Lung (tissue), 12 donors: ENCODE measurements around the gene MERTK. TPM values are rescaled to one million over a fixed set of nuclear protein-coding genes. Genes with fewer than 3 reads are reported as not detected.

Experiments
- ATAC-seq: fragments of 200-7000 bp; cut with Tn5 transposase; one replicate; pipeline ENCODE4 v1.9.1; 2020; ENCODE audit warnings: moderate number of reproducible peaks; ENCODE audit not compliant: insufficient read depth, low FRiP score
- DNase-seq, 3 donors: peaks; one replicate each; pipeline ENCODE4 v3.0.0-alpha.2; 2013 to 2017
- H3K27ac ChIP-seq, 2 donors: one replicate each; pipeline ENCODE4 v1.5.1; 2013; ENCODE audit warnings: mild to moderate bottlenecking in 2 of 2, moderate library complexity in 2 of 2, control low read depth in 1 of 2, inconsistent platforms in 1 of 2, low read depth in 1 of 2, low read length in 1 of 2
- H3K27me3 ChIP-seq, 3 donors: one replicate each; pipeline ENCODE4 v1.5.1; 2013; ENCODE audit warnings: low read length in 2 of 3; ENCODE audit not compliant: control insufficient read depth in 3 of 3, insufficient read depth in 3 of 3
- H3K36me3 ChIP-seq, 4 donors: one replicate each; pipeline ENCODE4 v1.5.1; 2013; ENCODE audit warnings: low read length in 4 of 4, mild to moderate bottlenecking in 1 of 4, moderate library complexity in 1 of 4; ENCODE audit not compliant: control insufficient read depth in 4 of 4, insufficient read depth in 4 of 4
- H3K4me1 ChIP-seq, 5 donors: one replicate each; pipeline ENCODE4 v1.5.1; 2013; ENCODE audit warnings: low read length in 5 of 5, mild to moderate bottlenecking in 2 of 5, moderate library complexity in 1 of 5; ENCODE audit not compliant: control insufficient read depth in 5 of 5, insufficient read depth in 5 of 5
- H3K4me3 ChIP-seq: one replicate; pipeline ENCODE4 v1.5.1; 2013; ENCODE audit warnings: mild to moderate bottlenecking, control low read depth, moderate library complexity
- H3K9ac ChIP-seq, 2 donors: one replicate each; pipeline ENCODE4 v1.5.1; 2013; ENCODE audit warnings: low read length in 2 of 2, control low read depth in 1 of 2; ENCODE audit not compliant: insufficient read depth in 1 of 2
- H3K9me3 ChIP-seq, 4 donors: one replicate each; pipeline ENCODE4 v1.5.1; 2013; ENCODE audit warnings: low read length in 3 of 4, mild to moderate bottlenecking in 1 of 4, moderate library complexity in 1 of 4; ENCODE audit not compliant: control insufficient read depth in 4 of 4, insufficient read depth in 3 of 4
- CTCF ChIP-seq: IDR thresholded peaks from 2 replicates; pipeline ENCODE4 v1.5.1; 2012; ENCODE audit warnings: mild to moderate bottlenecking; ENCODE audit errors: control extremely low read depth, extremely low read depth
- WGBS, 2 donors: extraction: QIAGEN DNeasy Blood & Tissue Kit; methylation state at CpG; one replicate each; pipeline ENCODE4 v1.1.7; 2013; 5-methylcytosine and 5-hydroxymethylcytosine counted together
- polyA plus RNA-seq, 2 donors: library from polyadenylated mRNA; stranded (reverse); fragments of 200-250 nt; gene quantifications; one replicate each; pipeline ENCODE4 v1.2.1, GENCODE V29; 2013
- total RNA-seq, 2 donors: library from RNA; depleted of rRNA in 1 of 2; stranded (reverse); fragments of >200 nt in 1 of 2; gene quantifications; one replicate each; pipeline ENCODE4 v1.2.1, GENCODE V29; 2014 to 2021
- donor health status: control.
- donor health status: control.
- donor health status: Bipolar disorder and iron deficiency.
- donor health status: healthy.
- donor health status: DM: yes; HTN: yes; CAD: no.

MERTK gene
- total and polyA plus RNA-seq, 4 donors: 5.5 to 33.1 (median 22.4) TPM

DNA sequence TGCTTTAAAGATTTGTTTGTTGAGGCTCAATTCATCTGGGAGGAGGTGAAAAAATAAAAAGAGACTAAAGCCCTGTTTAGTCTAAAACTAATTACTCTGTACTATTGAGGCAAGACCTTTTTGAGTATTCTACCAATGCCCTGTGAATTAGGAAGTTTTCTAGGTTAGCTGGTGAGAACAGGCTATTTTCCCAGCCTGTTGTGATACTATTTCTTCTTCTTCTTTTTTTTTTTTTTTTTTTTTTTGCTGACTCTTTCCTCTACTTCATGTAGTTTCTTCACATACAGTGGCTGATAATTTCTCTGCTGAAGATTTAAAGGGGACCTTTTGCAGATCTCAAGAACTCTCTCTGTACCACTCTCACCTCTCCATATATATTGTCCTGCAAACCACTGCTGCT, 147.8 kb downstream of the MERTK start:
- no peak overlapping the region for H3K4me3 ChIP-seq
- no peak for TF ChIP-seq CTCF
- H3K9me3 ChIP-seq: peaks cover 0 to 2% (median 0%) of the 10 kb centered on the region in 4 donors
- no peaks in the 10 kb centered on the region for H3K4me1 ChIP-seq
- DNase-seq: no peak
- no peaks in the 10 kb centered on the region for H3K27me3 ChIP-seq
- no peak for ATAC-seq
- no peak overlapping the region for H3K27ac ChIP-seq
- no peaks in the 10 kb centered on the region for H3K36me3 ChIP-seq
- no peak overlapping the region for H3K9ac ChIP-seq

DNA sequence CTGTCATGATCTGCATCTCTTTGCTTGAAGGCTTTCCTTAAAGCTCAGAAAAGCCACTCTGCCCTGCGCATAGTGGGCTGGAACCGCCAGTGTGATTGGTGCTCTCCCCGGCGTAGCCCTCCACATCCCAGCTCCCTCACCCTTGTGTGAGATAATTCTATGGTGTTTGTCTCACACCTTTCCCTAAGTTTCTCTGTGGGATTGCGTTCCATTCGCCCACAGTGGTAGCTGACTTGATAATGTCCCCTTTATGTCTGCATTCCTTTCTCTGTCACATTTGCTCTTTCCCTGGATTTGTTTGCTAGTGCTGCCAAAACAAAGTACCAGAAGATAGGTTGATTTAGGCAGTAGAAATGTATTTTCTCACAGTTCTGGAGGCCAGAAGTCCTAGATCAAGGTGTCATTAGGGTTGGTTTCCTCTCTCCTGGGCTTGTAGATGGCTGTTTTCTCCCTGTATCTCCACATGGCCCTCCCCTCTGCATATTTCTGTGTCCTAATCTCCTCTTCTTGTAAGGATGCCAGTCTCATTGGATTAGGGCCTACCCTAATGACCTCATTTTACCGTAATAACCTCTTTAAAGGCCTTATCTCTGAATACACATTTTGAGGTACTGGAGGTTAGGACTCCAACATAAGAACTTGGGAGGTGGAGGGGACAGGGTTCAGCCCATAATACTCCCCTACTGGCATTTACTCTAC, 149.3 kb downstream of the MERTK start:
- H3K9me3 ChIP-seq: peaks cover 0 to 2% (median 0%) of the 10 kb centered on the region in 4 donors
- no peaks in the 10 kb centered on the region for H3K36me3 ChIP-seq
- no peaks in the 10 kb centered on the region for H3K27me3 ChIP-seq
- TF ChIP-seq CTCF: no peak
- WGBS, 2 donors: 83 to 88% methylated on average over 7 of the region's 7 CpGs
- no peak overlapping the region for H3K9ac ChIP-seq
- ATAC-seq (peak; percentile 83), DNase-seq (peak in 2 of 3 donors; percentile 11 to 35)
- no peak overlapping the region for H3K4me3 ChIP-seq
- no peaks in the 10 kb centered on the region for H3K4me1 ChIP-seq
- H3K27ac ChIP-seq: peak overlapping the region in 1 of 2 donors; percentile 45

GRCh38 chr2:112048236-112048592, 149.8 kb downstream of the MERTK start:
- Histone ChIP-seq H3K36me3 (no peaks in the 10 kb centered on the region), H3K4me1 (peaks cover 0 to under 1% (median 0%) of the 10 kb centered on the region in 5 donors), H3K27me3 (no peaks in the 10 kb centered on the region), H3K27ac (peak overlapping the region in 1 of 2 donors; percentile 45), H3K9ac (no peak overlapping the region), H3K9me3 (peaks cover 0 to 2% (median 0%) of the 10 kb centered on the region in 4 donors), H3K4me3 (no peak overlapping the region)
- DNase-seq (no peak), ATAC-seq (no peak)
- WGBS, 2 donors: 41 to 64% methylated on average over 4 of the region's 4 CpGs
- TF ChIP-seq CTCF: no peak

- Histone ChIP-seq H3K27me3 (no peaks in the 10 kb centered on the region), H3K4me3 (no peak overlapping the region), H3K4me1 (peaks cover 0 to 7% (median 3%) of the 10 kb centered on the region in 5 donors), H3K36me3 (no peaks in the 10 kb centered on the region), H3K9me3 (peaks cover 0 to 2% (median 0%) of the 10 kb centered on the region in 4 donors), H3K27ac (no peak overlapping the region), H3K9ac (no peak overlapping the region)
- peak; percentile 77 for ATAC-seq
- DNase-seq: peak in 2 of 3 donors; percentile 81 to 82
- peak; percentile 72 for TF ChIP-seq CTCF
- WGBS, 2 donors: 15 to 37% methylated on average over 3 of the region's 3 CpGs
These were observed 150.5 kb downstream of the MERTK start for GRCh38 chr2:112048887-112049286.
